Thoracic aorta (tissue), 2 donors: Measurements from ENCODE around the gene MID1IP1. TPM values are rescaled to one million over a fixed set of nuclear protein-coding genes. Genes with fewer than 3 reads are reported as not detected.

Experiments used
- ATAC-seq: fragments of 150-250 bp; one replicate; pipeline ENCODE4 v1.8.0; 2017; ENCODE audit warnings: low read depth; ENCODE audit not compliant: insufficient number of reproducible peaks, low FRiP score
- DNase-seq: peaks from one replicate; pipeline ENCODE4 v3.0.0-alpha.2; 2020; ENCODE audit warnings: low spot score
- H3K27ac ChIP-seq, 2 donors: fragments of 200-600 bp; sonication (generic); 1 replicate in 1 of 2; 2 replicates in 1 of 2; pipeline ENCODE4 v1.5.1; 2016; ENCODE audit warnings: mild to moderate bottlenecking in 2 of 2, moderate library complexity in 2 of 2
- H3K27me3 ChIP-seq: fragments of 200-600 bp; sonication (generic); replicated peaks from 2 replicates; pipeline ENCODE4 v1.6.0; 2016; ENCODE audit warnings: mild to moderate bottlenecking; ENCODE audit not compliant: insufficient read depth
- H3K36me3 ChIP-seq: fragments of 200-600 bp; sonication (generic); one replicate; pipeline ENCODE4 v1.5.1; 2016
- H3K4me1 ChIP-seq, 2 donors: fragments of 200-600 bp; sonication (generic); 1 replicate in 1 of 2; 2 replicates in 1 of 2; pipeline versions ENCODE4 v1.5.1 to v1.6.0; 2016; ENCODE audit warnings: low read depth in 2 of 2, mild to moderate bottlenecking in 1 of 2; ENCODE audit not compliant: control insufficient read depth in 1 of 2
- H3K4me3 ChIP-seq: fragments of 200-600 bp; sonication (generic); 2 replicates; pipeline ENCODE4 v1.5.1; 2016; ENCODE audit warnings: mild to moderate bottlenecking
- H3K9me3 ChIP-seq: fragments of 200-600 bp; sonication (generic); 2 replicates; pipeline ENCODE4 v1.5.1; 2016
- total RNA-seq, 2 donors: library from RNA; depleted of rRNA; stranded (reverse); fragments of >200 nt; gene quantifications; one replicate each; pipeline versions ENCODE4 v1.1.0 to v1.2.3, GENCODE V29; 2016
- TF ChIP-seq, protein P1 (sequence below): fragments of 200-600 bp; sonication (generic); IDR thresholded peaks from one replicate; pipeline ENCODE4 v1.5.1; 2019; ENCODE audit warnings: antibody characterized with exemption

The MID1IP1 gene
- total RNA-seq, 2 donors from 2014 or later, result 46.3 to 59.2 TPM

- no peak for ATAC-seq
- no peaks in the 10 kb centered on the region for H3K36me3 ChIP-seq
- H3K9me3 ChIP-seq, result no peaks in the 10 kb centered on the region
- H3K4me1 ChIP-seq, result peaks cover 2 to 4% of the 10 kb centered on the region in 2 donors
- H3K27ac ChIP-seq, result peak overlapping the region in 1 of 2 donors; percentile 65
- TF ChIP-seq, protein P1, sequence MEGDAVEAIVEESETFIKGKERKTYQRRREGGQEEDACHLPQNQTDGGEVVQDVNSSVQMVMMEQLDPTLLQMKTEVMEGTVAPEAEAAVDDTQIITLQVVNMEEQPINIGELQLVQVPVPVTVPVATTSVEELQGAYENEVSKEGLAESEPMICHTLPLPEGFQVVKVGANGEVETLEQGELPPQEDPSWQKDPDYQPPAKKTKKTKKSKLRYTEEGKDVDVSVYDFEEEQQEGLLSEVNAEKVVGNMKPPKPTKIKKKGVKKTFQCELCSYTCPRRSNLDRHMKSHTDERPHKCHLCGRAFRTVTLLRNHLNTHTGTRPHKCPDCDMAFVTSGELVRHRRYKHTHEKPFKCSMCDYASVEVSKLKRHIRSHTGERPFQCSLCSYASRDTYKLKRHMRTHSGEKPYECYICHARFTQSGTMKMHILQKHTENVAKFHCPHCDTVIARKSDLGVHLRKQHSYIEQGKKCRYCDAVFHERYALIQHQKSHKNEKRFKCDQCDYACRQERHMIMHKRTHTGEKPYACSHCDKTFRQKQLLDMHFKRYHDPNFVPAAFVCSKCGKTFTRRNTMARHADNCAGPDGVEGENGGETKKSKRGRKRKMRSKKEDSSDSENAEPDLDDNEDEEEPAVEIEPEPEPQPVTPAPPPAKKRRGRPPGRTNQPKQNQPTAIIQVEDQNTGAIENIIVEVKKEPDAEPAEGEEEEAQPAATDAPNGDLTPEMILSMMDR, result no peak
- H3K27me3 ChIP-seq, result no peaks in the 10 kb centered on the region
- H3K4me3 ChIP-seq, result no peak overlapping the region
- no peak for DNase-seq
These were observed 1.2 kb upstream of the MID1IP1 start for GRCh38 chrX:38799995-38800580.

GRCh38 chrX:38803243-38803587, 2.0 kb downstream of the MID1IP1 start:
- TF ChIP-seq, protein P1, result no peak
- Histone ChIP-seq H3K4me3 (peak overlapping the region; percentile 86), H3K9me3 (no peaks in the 10 kb centered on the region), H3K4me1 (peaks cover 2 to 21% of the 10 kb centered on the region in 2 donors), H3K27me3 (no peaks in the 10 kb centered on the region), H3K36me3 (no peaks in the 10 kb centered on the region), H3K27ac (peak overlapping the region; percentile 89 to 93)
- DNase-seq (no peak), ATAC-seq (no peak)

DNA sequence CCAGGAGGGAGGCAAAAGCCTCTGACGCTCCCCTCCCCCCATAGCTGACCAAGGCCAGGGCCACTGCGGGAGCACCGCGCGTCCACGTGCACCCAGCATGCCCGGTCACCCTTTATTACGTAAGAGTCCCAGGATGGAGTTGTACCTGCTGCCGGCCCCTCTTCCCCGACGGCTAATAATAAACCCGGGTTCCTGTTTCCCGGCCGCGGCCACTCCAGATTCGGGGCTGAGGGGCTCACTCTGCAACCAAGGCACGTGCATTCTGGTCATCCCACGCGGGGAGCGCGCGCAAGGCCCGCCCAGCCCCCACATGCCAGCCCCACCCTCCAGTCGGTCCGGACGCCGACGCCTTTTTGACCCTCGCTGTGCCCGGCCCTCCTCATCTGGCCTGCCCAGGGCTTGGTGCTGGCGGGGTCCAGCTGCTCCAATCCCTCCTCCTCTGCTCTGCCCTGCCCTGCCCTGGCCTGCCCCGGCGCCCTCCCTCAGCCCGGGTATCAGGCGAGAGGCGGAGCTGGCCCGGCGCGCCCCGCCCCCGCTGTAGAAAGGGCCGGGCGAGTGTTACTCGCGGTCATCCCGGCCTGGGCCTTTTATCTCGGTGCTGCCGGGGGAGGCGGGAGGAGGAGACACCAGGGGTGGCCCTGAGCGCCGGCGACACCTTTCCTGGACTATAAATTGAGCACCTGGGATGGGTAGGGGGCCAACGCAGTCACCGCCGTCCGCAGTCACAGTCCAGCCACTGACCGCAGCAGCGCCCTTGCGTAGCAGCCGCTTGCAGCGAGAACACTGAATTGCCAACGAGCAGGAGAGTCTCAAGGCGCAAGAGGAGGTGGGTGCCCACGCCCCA, 2.6 kb downstream of the MID1IP1 start:
- ATAC-seq, result peak; percentile 18
- H3K9me3 ChIP-seq, result no peaks in the 10 kb centered on the region
- TF ChIP-seq, protein P1, result no peak
- H3K4me3 ChIP-seq, result peak overlapping the region; percentile 86
- H3K36me3 ChIP-seq, result no peaks in the 10 kb centered on the region
- peak overlapping the region; percentile 89 to 93 for H3K27ac ChIP-seq
- peaks cover 2 to 21% of the 10 kb centered on the region in 2 donors for H3K4me1 ChIP-seq
- peak; percentile 31 for DNase-seq
- H3K27me3 ChIP-seq, result no peaks in the 10 kb centered on the region

DNA sequence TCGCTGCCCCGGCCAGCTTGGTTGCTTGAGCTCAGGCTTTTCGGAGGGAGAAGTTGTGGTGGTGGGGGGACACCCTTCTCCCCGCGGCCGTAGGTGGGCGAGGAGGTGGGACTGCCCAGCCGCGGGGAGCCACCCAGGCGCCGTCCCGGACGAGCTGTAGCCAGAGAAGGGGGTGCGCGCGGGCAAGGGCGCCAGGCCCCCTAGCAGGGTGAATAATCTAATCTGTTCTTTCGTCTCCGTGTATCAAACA, 3.1 kb downstream of the MID1IP1 start:
- Histone ChIP-seq H3K9me3 (no peaks in the 10 kb centered on the region), H3K36me3 (no peaks in the 10 kb centered on the region), H3K4me3 (peak overlapping the region; percentile 86), H3K4me1 (peaks cover 2 to 21% of the 10 kb centered on the region in 2 donors), H3K27me3 (no peaks in the 10 kb centered on the region), H3K27ac (peak overlapping the region; percentile 89 to 93)
- ATAC-seq, result no peak
- TF ChIP-seq, protein P1, result no peak
- DNase-seq, result no peak

GRCh38 chrX:38804682-38805431, 3.6 kb downstream of the MID1IP1 start:
- Histone ChIP-seq H3K36me3 (no peaks in the 10 kb centered on the region), H3K4me1 (peaks cover 2 to 21% of the 10 kb centered on the region in 2 donors), H3K27ac (peak overlapping the region; percentile 89 to 93), H3K27me3 (no peaks in the 10 kb centered on the region), H3K9me3 (no peaks in the 10 kb centered on the region), H3K4me3 (peak overlapping the region; percentile 86)
- TF ChIP-seq, protein P1, result no peak
- no peak for DNase-seq
- no peak for ATAC-seq
